Stimulated activated CD4-positive, alpha-beta T cell treated with anti-CD3 and anti-CD28 coated beads, Interleukin-12 subunit alpha, Interleukin-12 subunit beta, amount 100 ng/mL, for 48 hours (primary cell): ENCODE data around the gene UNC13D.
"Not testable (repeated sequence)": the region's sequence is repeated elsewhere in the genome, so short reads cannot be mapped to it uniquely, and the experiment has no call there.

ENCODE experiments used
- DNase-seq, 3 donors: peaks; one replicate each; pipeline ENCODE4 v3.0.0-alpha.2; 2020; ENCODE audit warnings: low read depth in 2 of 3, low spot score in 1 of 3

UNC13D gene

GRCh38 chr17:75851693-75851991 is 7.4 kb upstream of the UNC13D start:
- not testable (repeated sequence) for DNase-seq

- no peak for DNase-seq
These were observed 6.9 kb upstream of the UNC13D start for GRCh38 chr17:75850928-75851692.

- DNase-seq: no peak
These were observed 5.5 kb upstream of the UNC13D start for GRCh38 chr17:75849724-75850123.

GRCh38 chr17:75849279-75849646 is 5.1 kb upstream of the UNC13D start:
- no peak for DNase-seq

- DNase-seq: peak; percentile 66 to 90 (median 79)
These were observed 4.5 kb upstream of the UNC13D start for GRCh38 chr17:75848523-75849278.

GRCh38 chr17:75847614-75848522 is 3.7 kb upstream of the UNC13D start:
- DNase-seq: no peak

GRCh38 chr17:75846692-75847613 is 2.7 kb upstream of the UNC13D start:
- DNase-seq: no peak

GRCh38 chr17:75845933-75846691 is 1.9 kb upstream of the UNC13D start:
- DNase-seq: no peak

GRCh38 chr17:75845058-75845711 is 981 bp upstream of the UNC13D start:
- peak; percentile 62 to 68 (median 64) for DNase-seq

- no peak for DNase-seq
These were observed 390 bp upstream of the UNC13D start for GRCh38 chr17:75844530-75845057.

GRCh38 chr17:75842963-75843576 is 1.1 kb downstream of the UNC13D start:
- no peak for DNase-seq

- DNase-seq: no peak
These were observed 1.8 kb downstream of the UNC13D start for GRCh38 chr17:75842411-75842810.

- no peak for DNase-seq
These were observed 3.4 kb downstream of the UNC13D start for GRCh38 chr17:75840799-75841164.

GRCh38 chr17:75839942-75840798 is 4.0 kb downstream of the UNC13D start:
- no peak for DNase-seq

GRCh38 chr17:75838410-75838809 is 5.8 kb downstream of the UNC13D start:
- DNase-seq: no peak

GRCh38 chr17:75837899-75838298 is 6.3 kb downstream of the UNC13D start:
- no peak for DNase-seq

GRCh38 chr17:75836605-75837004 is 7.6 kb downstream of the UNC13D start:
- no peak for DNase-seq

- no peak for DNase-seq
These were observed 8.6 kb downstream of the UNC13D start for GRCh38 chr17:75835654-75835987.
